ENCODE data around the gene ASIC2.

The ASIC2 gene

GRCh38 chr17:33217891-33218290 lies 75.2 kb downstream of the ASIC2 start:
- no peak overlapping the region for H3K4me3 ChIP-seq (replicated peaks; ENCODE audit: low read depth, low read length)
- no peak for TF ChIP-seq CTCF (IDR thresholded peaks at IDR 0.05; ENCODE audit: low read depth, low read length, missing control alignments)
- DNase-seq (ENCODE audit: extremely low read depth, low read depth) = no peak

- no peak for DNase-seq (ENCODE audit: extremely low read depth, low read depth)
- TF ChIP-seq CTCF (IDR thresholded peaks at IDR 0.05; ENCODE audit: low read depth, low read length, missing control alignments) = no peak
- H3K4me3 ChIP-seq (replicated peaks; ENCODE audit: low read depth, low read length) = no peak overlapping the region
Observed at GRCh38 chr17:33214996-33215395, 78.1 kb downstream of the ASIC2 start.

GRCh38 chr17:33210285-33210684 lies 82.8 kb downstream of the ASIC2 start:
- no peak for TF ChIP-seq CTCF (IDR thresholded peaks at IDR 0.05; ENCODE audit: low read depth, low read length, missing control alignments)
- no peak for DNase-seq (ENCODE audit: extremely low read depth, low read depth)
- no peak overlapping the region for H3K4me3 ChIP-seq (replicated peaks; ENCODE audit: low read depth, low read length)

GRCh38 chr17:33209671-33210070 lies 83.4 kb downstream of the ASIC2 start:
- no peak for DNase-seq (ENCODE audit: extremely low read depth, low read depth)
- H3K4me3 ChIP-seq (replicated peaks; ENCODE audit: low read depth, low read length) = no peak overlapping the region
- no peak for TF ChIP-seq CTCF (IDR thresholded peaks at IDR 0.05; ENCODE audit: low read depth, low read length, missing control alignments)

GRCh38 chr17:33207231-33207630 lies 85.9 kb downstream of the ASIC2 start:
- no peak for TF ChIP-seq CTCF (IDR thresholded peaks at IDR 0.05; ENCODE audit: low read depth, low read length, missing control alignments)
- no peak overlapping the region for H3K4me3 ChIP-seq (replicated peaks; ENCODE audit: low read depth, low read length)
- DNase-seq (ENCODE audit: extremely low read depth, low read depth) = no peak

GRCh38 chr17:33205552-33205951 lies 87.5 kb downstream of the ASIC2 start:
- H3K4me3 ChIP-seq (replicated peaks; ENCODE audit: low read depth, low read length) = no peak overlapping the region
- TF ChIP-seq CTCF (IDR thresholded peaks at IDR 0.05; ENCODE audit: low read depth, low read length, missing control alignments) = no peak
- no peak for DNase-seq (ENCODE audit: extremely low read depth, low read depth)

- no peak for TF ChIP-seq CTCF (IDR thresholded peaks at IDR 0.05; ENCODE audit: low read depth, low read length, missing control alignments)
- no peak overlapping the region for H3K4me3 ChIP-seq (replicated peaks; ENCODE audit: low read depth, low read length)
- no peak for DNase-seq (ENCODE audit: extremely low read depth, low read depth)
Observed at GRCh38 chr17:33204701-33205100, 88.4 kb downstream of the ASIC2 start.
